Left colon (tissue), 2 donors: ENCODE results near the gene NEK11. TPM values are rescaled to one million over a fixed set of nuclear protein-coding genes. Genes with fewer than 3 reads are reported as not detected.

Source experiments
- ATAC-seq: fragments of 200-7000 bp; cut with Tn5 transposase; one replicate; pipeline ENCODE4 v1.9.1; 2020; ENCODE audit warnings: mild to moderate bottlenecking, moderate library complexity
- DNase-seq, 2 donors: peaks; one replicate each; pipeline ENCODE4 v3.0.0-alpha.2; 2020
- intact Hi-C, 2 donors: fragments of 100-400 bp; cut with DNase I in 1 of 2; cut with micrococcal nuclease in 1 of 2; formaldehyde crosslinking; loops; one replicate each; pipeline versions ENCODE4 v1.11.2 to v1.14.0; 2022; cut with DNase I, micrococcal nuclease
- total RNA-seq, 2 donors: library from RNA; stranded (reverse); fragmentation: NEBNext Ultra II Directional; extraction: Animal tissue kit (Norgen Biotek cat#: 25700); gene quantifications; one replicate each; pipeline ENCODE4 v1.2.1, GENCODE V29; 2021
- donor health status: DM: no; HTN: no; CAD: no.
- donor health status: DM: yes; HTN: yes; CAD: no.

NEK11 gene
- total RNA-seq, 2 donors from 2014 or later: 3.6 to 5.3 TPM

- ATAC-seq (peak; percentile 90), DNase-seq (no peak)
- intact Hi-C loops: no loop called here
Measured at GRCh38 chr3:131107637-131108433, 81.2 kb downstream of the NEK11 start.

GRCh38 chr3:131109156-131109555, 82.5 kb downstream of the NEK11 start:
- ATAC-seq (peak; percentile 55), DNase-seq (no peak)
- intact Hi-C loops: no loop called here

GRCh38 chr3:131110087-131110486, 83.4 kb downstream of the NEK11 start:
- no peak for DNase-seq
- intact Hi-C loops: no loop called here
- ATAC-seq: no peak

GRCh38 chr3:131114256-131114655, 87.6 kb downstream of the NEK11 start:
- ATAC-seq (no peak), DNase-seq (no peak)
- intact Hi-C loops: no loop called here

- intact Hi-C loops: loop anchor here in 1 of 2 donors (10.0 kb wide), 1 partner anchor 61 kb away; no protein-coding TSS in a partner anchor
- ATAC-seq: no peak
Measured at GRCh38 chr3:131125684-131126083, 99.0 kb downstream of the NEK11 start.

GRCh38 chr3:131140891-131141290, 114.2 kb downstream of the NEK11 start:
- ATAC-seq: no peak
- intact Hi-C loops: no loop called here
- DNase-seq: no peak

More at GRCh38 chr3:131125684-131126083, 99.0 kb downstream of the NEK11 start:
- no peak for DNase-seq

- no peak for DNase-seq
- ATAC-seq: no peak
- intact Hi-C loops: no loop called here
Measured at GRCh38 chr3:131141770-131142169, 115.1 kb downstream of the NEK11 start.

- intact Hi-C loops: no loop called here
- no peak for ATAC-seq
- DNase-seq: no peak
Measured at GRCh38 chr3:131142580-131142979, 115.9 kb downstream of the NEK11 start.

- no peak for ATAC-seq
- intact Hi-C loops: no loop called here
- no peak for DNase-seq
Measured at GRCh38 chr3:131143802-131144201, 117.1 kb downstream of the NEK11 start.

GRCh38 chr3:131147534-131147933, 120.9 kb downstream of the NEK11 start:
- no peak for DNase-seq

GRCh38 chr3:131158434-131158833, 131.8 kb downstream of the NEK11 start:
- intact Hi-C loops: no loop called here
- ATAC-seq: no peak
- DNase-seq: no peak

More at GRCh38 chr3:131147534-131147933, 120.9 kb downstream of the NEK11 start:
- intact Hi-C loops: no loop called here
- ATAC-seq: no peak

- intact Hi-C loops: no loop called here
- ATAC-seq: no peak
- DNase-seq: no peak
Measured at GRCh38 chr3:131162516-131162915, 135.8 kb downstream of the NEK11 start.

- DNase-seq (no peak), ATAC-seq (no peak)
- intact Hi-C loops: no loop called here
Measured at GRCh38 chr3:131167867-131168266, 141.2 kb downstream of the NEK11 start.

GRCh38 chr3:131169331-131169730, 142.7 kb downstream of the NEK11 start:
- intact Hi-C loops: no loop called here
- ATAC-seq: no peak
- no peak for DNase-seq

- intact Hi-C loops: no loop called here
- no peak for ATAC-seq
- no peak for DNase-seq
Measured at GRCh38 chr3:131172502-131173200, 146.0 kb downstream of the NEK11 start.

- DNase-seq (no peak), ATAC-seq (no peak)
- intact Hi-C loops: no loop called here
Measured at GRCh38 chr3:131174752-131175151, 148.1 kb downstream of the NEK11 start.

GRCh38 chr3:131178710-131179375, 152.2 kb downstream of the NEK11 start:
- no peak for ATAC-seq
- no peak for DNase-seq
- intact Hi-C loops: no loop called here

- intact Hi-C loops: no loop called here
- no peak for DNase-seq
- no peak for ATAC-seq
Measured at GRCh38 chr3:131192701-131193100, 166.0 kb downstream of the NEK11 start.

GRCh38 chr3:131193641-131194238, 167.1 kb downstream of the NEK11 start:
- no peak for DNase-seq
- no peak for ATAC-seq
- intact Hi-C loops: no loop called here
